Measurements from ENCODE around the gene CCSER2.

The CCSER2 gene

GRCh38 chr10:84511709-84512285, 183.4 kb downstream of the CCSER2 start:
- no peak overlapping the region for H3K4me3 ChIP-seq (ENCODE audit: control insufficient read depth, low read depth, low read length)
- no peak for DNase-seq (ENCODE audit: low read depth)
- no peak for TF ChIP-seq CTCF (IDR thresholded peaks at IDR 0.05; ENCODE audit: control insufficient read depth, insufficient read depth, low read depth, low read length, missing control alignments)

- no peak overlapping the region for H3K4me3 ChIP-seq (ENCODE audit: control insufficient read depth, low read depth, low read length)
- no peak for DNase-seq (ENCODE audit: low read depth)
- TF ChIP-seq CTCF (IDR thresholded peaks at IDR 0.05; ENCODE audit: control insufficient read depth, insufficient read depth, low read depth, low read length, missing control alignments): no peak
Measured at GRCh38 chr10:84517554-84517953, 189.2 kb downstream of the CCSER2 start.

- TF ChIP-seq CTCF (IDR thresholded peaks at IDR 0.05; ENCODE audit: control insufficient read depth, insufficient read depth, low read depth, low read length, missing control alignments): no peak
- no peak for DNase-seq (ENCODE audit: low read depth)
- no peak overlapping the region for H3K4me3 ChIP-seq (ENCODE audit: control insufficient read depth, low read depth, low read length)
Measured at GRCh38 chr10:84519235-84519634, 190.8 kb downstream of the CCSER2 start.

GRCh38 chr10:84521013-84521412, 192.6 kb downstream of the CCSER2 start:
- no peak for DNase-seq (ENCODE audit: low read depth)
- H3K4me3 ChIP-seq (ENCODE audit: control insufficient read depth, low read depth, low read length): no peak overlapping the region
- TF ChIP-seq CTCF (IDR thresholded peaks at IDR 0.05; ENCODE audit: control insufficient read depth, insufficient read depth, low read depth, low read length, missing control alignments): no peak

GRCh38 chr10:84521468-84521867, 193.1 kb downstream of the CCSER2 start:
- DNase-seq (ENCODE audit: low read depth): no peak
- H3K4me3 ChIP-seq (ENCODE audit: control insufficient read depth, low read depth, low read length): no peak overlapping the region
- no peak for TF ChIP-seq CTCF (IDR thresholded peaks at IDR 0.05; ENCODE audit: control insufficient read depth, insufficient read depth, low read depth, low read length, missing control alignments)

- no peak overlapping the region for H3K4me3 ChIP-seq (ENCODE audit: control insufficient read depth, low read depth, low read length)
- TF ChIP-seq CTCF (IDR thresholded peaks at IDR 0.05; ENCODE audit: control insufficient read depth, insufficient read depth, low read depth, low read length, missing control alignments): peak; percentile 15
- DNase-seq (ENCODE audit: low read depth): no peak
Measured at GRCh38 chr10:84522612-84523462, 194.4 kb downstream of the CCSER2 start.
